Mesendoderm (in vitro differentiated cells): ENCODE measurements around the gene PRODH.
"Not testable (repeated sequence)": the region's sequence is repeated elsewhere in the genome, so short reads cannot be mapped to it uniquely, and the experiment has no call there.

ENCODE experiments used
- DNase-seq: peaks from one replicate; pipeline ENCODE4 v3.0.0; 2013
- H2AK5ac ChIP-seq: 2 replicates; pipeline ENCODE4 v1.6.1; 2013; ENCODE audit warnings: low read length, inconsistent platforms
- H2BK120ac ChIP-seq: 2 replicates; pipeline ENCODE4 v1.6.1; 2013; ENCODE audit warnings: low read depth, mild to moderate bottlenecking, low read length, moderate library complexity, mixed read lengths
- H2BK15ac ChIP-seq: replicated peaks from 2 replicates; pipeline ENCODE4 v1.6.1; 2013; ENCODE audit warnings: low read depth, mild to moderate bottlenecking, moderate library complexity
- H2BK5ac ChIP-seq: 2 replicates; pipeline ENCODE4 v1.6.1; 2013; ENCODE audit warnings: low read length, inconsistent platforms
- H3K18ac ChIP-seq: 2 replicates; pipeline ENCODE4 v1.6.1; 2013; ENCODE audit warnings: mild to moderate bottlenecking, low read length, mixed read lengths
- H3K23ac ChIP-seq: one replicate; pipeline ENCODE4 v1.6.1; 2013; ENCODE audit warnings: low read length
- H3K27ac ChIP-seq: 2 replicates; pipeline ENCODE4 v1.5.1; 2013; ENCODE audit warnings: low read depth, mild to moderate bottlenecking, inconsistent platforms, low read length, moderate library complexity
- H3K27me3 ChIP-seq: 2 replicates; pipeline ENCODE4 v1.6.1; 2013; ENCODE audit warnings: low read length, control low read depth, mild to moderate bottlenecking, inconsistent platforms; ENCODE audit not compliant: insufficient read depth, poor library complexity
- H3K36me3 ChIP-seq: 2 replicates; pipeline ENCODE4 v1.6.1; 2013; ENCODE audit warnings: low read length, inconsistent platforms; ENCODE audit not compliant: control insufficient read depth, insufficient read depth
- H3K4ac ChIP-seq: one replicate; pipeline ENCODE4 v1.6.1; 2013; ENCODE audit warnings: low read depth, mild to moderate bottlenecking, low read length, moderate library complexity
- H3K4me1 ChIP-seq: 2 replicates; pipeline ENCODE4 v1.6.1; 2013; ENCODE audit warnings: low read depth, low read length, inconsistent platforms; ENCODE audit not compliant: control insufficient read depth
- H3K4me2 ChIP-seq: 2 replicates; pipeline ENCODE4 v1.6.1; 2013; ENCODE audit warnings: low read length
- H3K4me3 ChIP-seq: 2 replicates; pipeline ENCODE4 v1.5.1; 2013; ENCODE audit warnings: mild to moderate bottlenecking, low read length
- H3K56ac ChIP-seq: one replicate; pipeline ENCODE4 v1.6.1; 2013; ENCODE audit warnings: low read length
- H3K79me1 ChIP-seq: 2 replicates; pipeline ENCODE4 v1.6.1; 2013; ENCODE audit warnings: low read length, inconsistent platforms
- H3K79me2 ChIP-seq: 2 replicates; pipeline ENCODE4 v1.6.1; 2013; ENCODE audit warnings: mild to moderate bottlenecking, low read length; ENCODE audit not compliant: control insufficient read depth, insufficient read depth
- H3K9ac ChIP-seq: 2 replicates; pipeline ENCODE4 v1.6.1; 2013; ENCODE audit warnings: low read length, inconsistent platforms
- H4K5ac ChIP-seq: one replicate; pipeline ENCODE4 v1.6.1; 2013; ENCODE audit warnings: low read length
- H4K8ac ChIP-seq: one replicate; pipeline ENCODE4 v1.6.1; 2013; ENCODE audit warnings: low read depth, mild to moderate bottlenecking, control low read depth, low read length, moderate library complexity
- WGBS: extraction: QIAGEN DNeasy Blood & Tissue Kit; methylation state at CpG from one replicate; pipeline ENCODE4 v1.1.7; 2013; ENCODE audit warnings: low lambda C conversion rate, missing lambda C conversion rate; ENCODE audit not compliant: insufficient coverage; ENCODE audit errors: extremely low coverage; 5-methylcytosine and 5-hydroxymethylcytosine counted together

PRODH gene

DNA sequence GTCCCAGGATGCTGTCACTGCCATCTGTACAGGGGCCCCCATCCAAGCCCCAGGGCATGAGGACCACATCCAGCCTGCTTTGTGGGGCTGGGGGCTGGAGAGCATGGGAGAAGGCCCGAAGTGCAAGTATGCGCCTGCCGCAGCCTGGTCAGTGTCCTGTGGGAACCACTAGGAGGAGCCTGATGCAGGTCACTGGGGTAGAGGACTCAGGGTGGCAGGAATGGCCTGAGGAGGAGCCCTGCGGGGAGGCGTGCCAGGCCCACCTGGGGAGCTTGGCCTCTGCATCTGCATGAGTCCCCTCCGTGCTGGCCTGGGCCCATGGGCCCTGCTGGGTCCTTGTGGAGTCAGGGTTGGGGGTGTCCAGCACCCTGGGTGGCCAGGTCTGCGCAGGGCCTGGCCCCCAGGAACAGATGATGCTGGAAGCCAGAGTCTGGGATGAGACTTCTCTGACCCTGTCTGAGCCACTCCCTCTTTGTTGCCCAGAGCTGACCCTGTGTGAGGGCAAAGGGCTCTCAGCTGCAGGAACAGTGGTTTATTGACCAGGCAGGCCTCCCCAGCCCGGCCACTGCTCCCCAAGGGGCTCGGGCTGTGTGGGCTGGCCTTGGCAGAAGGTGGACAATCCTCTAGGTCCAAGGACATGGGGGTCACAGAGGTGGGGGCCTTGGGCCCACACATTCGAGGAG is 23.7 kb downstream of the PRODH start:
- H3K4me2 ChIP-seq, H3K27me3 ChIP-seq, H3K18ac ChIP-seq, H2BK5ac ChIP-seq, H2AK5ac ChIP-seq, H3K36me3 ChIP-seq, DNase-seq, H2BK120ac ChIP-seq, H3K9ac ChIP-seq, H3K4ac ChIP-seq, H4K5ac ChIP-seq, H3K56ac ChIP-seq, H2BK15ac ChIP-seq, H3K79me2 ChIP-seq, H4K8ac ChIP-seq, H3K79me1 ChIP-seq, H3K27ac ChIP-seq, H3K4me1 ChIP-seq, H3K23ac ChIP-seq, H3K4me3 ChIP-seq: not testable (repeated sequence)
- no CpG with 5 or more reads among the region's 10 CpGs for WGBS

DNA sequence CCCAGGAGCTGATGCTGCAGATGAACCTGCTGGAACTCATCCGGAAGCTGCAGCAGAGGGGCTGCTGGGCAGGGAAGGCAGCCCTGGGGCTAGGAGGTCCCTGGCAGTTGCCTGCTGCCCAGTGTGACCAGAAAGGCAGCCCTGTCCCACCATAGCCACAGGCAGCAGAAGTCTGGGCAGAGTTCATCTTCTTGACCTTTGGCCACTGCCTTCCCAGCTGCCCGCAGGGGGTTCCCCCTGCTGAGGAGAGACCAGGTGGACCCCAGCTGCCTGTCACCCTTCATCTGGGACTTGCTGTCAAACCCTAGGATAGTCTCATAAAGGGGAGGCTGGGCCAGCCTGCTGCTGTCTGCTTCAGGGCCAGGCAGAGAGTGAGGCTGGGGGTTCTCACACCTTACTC is 24.6 kb downstream of the PRODH start:
- H2BK120ac ChIP-seq, H3K23ac ChIP-seq, H4K8ac ChIP-seq, H3K56ac ChIP-seq, H3K4me3 ChIP-seq, H3K79me1 ChIP-seq, H2AK5ac ChIP-seq, H3K4me2 ChIP-seq, H3K79me2 ChIP-seq, H2BK5ac ChIP-seq, H3K4ac ChIP-seq, H3K18ac ChIP-seq, H3K27me3 ChIP-seq, H3K27ac ChIP-seq, H3K4me1 ChIP-seq, H4K5ac ChIP-seq, H3K9ac ChIP-seq, H2BK15ac ChIP-seq, DNase-seq, H3K36me3 ChIP-seq: not testable (repeated sequence)
- no CpG with 5 or more reads among the region's 2 CpGs for WGBS

DNA sequence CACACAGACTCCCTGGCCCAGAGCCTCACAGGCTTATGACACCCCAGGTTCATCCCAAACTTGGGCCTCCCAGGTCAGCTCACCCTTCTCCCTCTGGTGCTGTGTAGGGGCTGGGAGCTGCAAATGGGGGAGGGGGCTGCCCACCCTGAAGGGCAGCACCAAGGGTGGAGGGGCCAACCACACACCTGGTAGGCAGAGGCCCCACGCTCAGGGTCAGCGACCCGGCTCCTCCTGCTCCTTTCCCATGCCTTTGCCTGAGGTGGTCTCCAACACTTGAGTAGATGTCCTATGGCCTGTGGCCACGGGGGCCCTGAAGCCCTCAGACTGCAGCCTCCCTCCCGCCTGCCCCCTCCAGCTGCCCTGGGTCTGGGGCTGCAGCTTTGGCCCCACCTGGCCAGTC is 26.5 kb downstream of the PRODH start:
- H2AK5ac ChIP-seq, result no peak overlapping the region
- no peak overlapping the region for H3K4me3 ChIP-seq
- no peak overlapping the region for H2BK15ac ChIP-seq
- no peaks in the 10 kb centered on the region for H3K27me3 ChIP-seq
- no peak overlapping the region for H2BK5ac ChIP-seq
- H3K79me2 ChIP-seq, result no peaks in the 10 kb centered on the region
- H3K18ac ChIP-seq, result no peak overlapping the region
- H3K23ac ChIP-seq, result no peak overlapping the region
- no peaks in the 10 kb centered on the region for H3K4me1 ChIP-seq
- no peak overlapping the region for H3K56ac ChIP-seq
- no peak overlapping the region for H3K27ac ChIP-seq
- H3K79me1 ChIP-seq, result no peaks in the 10 kb centered on the region
- H3K4me2 ChIP-seq, result no peak overlapping the region
- H3K4ac ChIP-seq, result no peak overlapping the region
- H4K8ac ChIP-seq, result no peak overlapping the region
- H4K5ac ChIP-seq, result no peak overlapping the region
- H3K9ac ChIP-seq, result no peak overlapping the region
- DNase-seq, result no peak
- no peak overlapping the region for H2BK120ac ChIP-seq
- no CpG with 5 or more reads among the region's 5 CpGs for WGBS
- no peaks in the 10 kb centered on the region for H3K36me3 ChIP-seq

DNA sequence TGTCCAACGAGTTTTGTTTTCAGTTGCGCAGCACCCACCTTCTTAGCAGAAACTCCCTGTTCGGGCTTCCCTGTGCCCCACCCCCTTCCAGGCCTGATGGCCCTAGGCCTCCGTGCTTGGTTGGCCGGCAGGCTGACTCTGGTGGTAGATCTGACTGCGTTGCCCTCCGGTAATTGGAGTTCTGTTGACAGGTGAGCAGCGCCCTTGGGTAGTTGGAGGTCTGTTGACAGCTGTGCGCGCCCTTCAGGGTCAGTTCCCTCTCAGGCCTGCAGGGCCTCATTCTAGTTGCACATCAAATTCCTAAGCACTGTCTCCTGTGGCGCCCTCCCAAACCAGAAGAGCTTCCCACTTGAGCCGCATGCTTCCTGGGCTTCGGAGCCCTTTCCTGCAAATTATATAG is 29.2 kb downstream of the PRODH start:
- no peaks in the 10 kb centered on the region for H3K36me3 ChIP-seq
- no peak overlapping the region for H3K23ac ChIP-seq
- H2BK5ac ChIP-seq, result no peak overlapping the region
- H3K4me2 ChIP-seq, result no peak overlapping the region
- H3K4me1 ChIP-seq, result no peaks in the 10 kb centered on the region
- no peaks in the 10 kb centered on the region for H3K79me1 ChIP-seq
- H3K4me3 ChIP-seq, result no peak overlapping the region
- H4K8ac ChIP-seq, result no peak overlapping the region
- no peak overlapping the region for H2BK120ac ChIP-seq
- no peaks in the 10 kb centered on the region for H3K27me3 ChIP-seq
- no CpG with 5 or more reads among the region's 13 CpGs for WGBS
- DNase-seq, result no peak
- no peak overlapping the region for H2BK15ac ChIP-seq
- no peak overlapping the region for H4K5ac ChIP-seq
- H3K4ac ChIP-seq, result no peak overlapping the region
- H3K9ac ChIP-seq, result no peak overlapping the region
- no peak overlapping the region for H3K56ac ChIP-seq
- no peak overlapping the region for H3K27ac ChIP-seq
- H2AK5ac ChIP-seq, result no peak overlapping the region
- H3K79me2 ChIP-seq, result no peaks in the 10 kb centered on the region
- no peak overlapping the region for H3K18ac ChIP-seq

DNA sequence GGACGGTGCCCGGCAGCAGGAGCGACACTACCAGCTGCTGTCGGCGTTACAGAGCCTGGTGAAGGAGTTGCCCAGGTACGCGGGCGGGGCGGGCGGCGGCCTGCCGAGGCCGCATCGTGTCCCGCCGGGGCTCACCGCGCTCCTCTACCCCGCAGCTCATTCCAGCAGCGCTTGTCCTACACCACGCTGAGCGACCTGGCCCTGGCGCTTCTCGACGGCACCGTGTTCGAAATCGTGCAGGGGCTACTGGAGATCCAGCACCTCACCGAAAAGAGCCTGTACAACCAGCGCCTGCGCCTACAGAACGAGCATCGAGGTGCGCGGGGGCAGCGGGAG is 29.7 kb downstream of the PRODH start:
- H3K18ac ChIP-seq, H3K4me3 ChIP-seq, H3K9ac ChIP-seq, H4K5ac ChIP-seq, H3K36me3 ChIP-seq, H2BK15ac ChIP-seq, H3K79me2 ChIP-seq, H3K4me1 ChIP-seq, H2AK5ac ChIP-seq, H3K27me3 ChIP-seq, H3K23ac ChIP-seq, H2BK5ac ChIP-seq, H4K8ac ChIP-seq, H3K56ac ChIP-seq, H3K27ac ChIP-seq, H2BK120ac ChIP-seq, H3K4me2 ChIP-seq, H3K79me1 ChIP-seq, H3K4ac ChIP-seq, DNase-seq: not testable (repeated sequence)
- no CpG with 5 or more reads among the region's 36 CpGs for WGBS
